NCI-H526 treated with DMSO at 0.1 percent for 48 hours (cell line): Measurements from ENCODE around the gene TMEM141.

Experiments used
- DNase-seq: peaks from one replicate; lab custom pipeline; 2025; lab: John Stamatoyannopoulos, UW

Gene TMEM141

GRCh38 chr9:136814725-136815421 is 23.7 kb downstream of the TMEM141 start:
- DNase-seq, result no peak

- no peak for DNase-seq
Observed at GRCh38 chr9:136815422-136815782, 24.3 kb downstream of the TMEM141 start.

GRCh38 chr9:136820971-136821825 is 30.1 kb downstream of the TMEM141 start:
- DNase-seq, result no peak

DNA sequence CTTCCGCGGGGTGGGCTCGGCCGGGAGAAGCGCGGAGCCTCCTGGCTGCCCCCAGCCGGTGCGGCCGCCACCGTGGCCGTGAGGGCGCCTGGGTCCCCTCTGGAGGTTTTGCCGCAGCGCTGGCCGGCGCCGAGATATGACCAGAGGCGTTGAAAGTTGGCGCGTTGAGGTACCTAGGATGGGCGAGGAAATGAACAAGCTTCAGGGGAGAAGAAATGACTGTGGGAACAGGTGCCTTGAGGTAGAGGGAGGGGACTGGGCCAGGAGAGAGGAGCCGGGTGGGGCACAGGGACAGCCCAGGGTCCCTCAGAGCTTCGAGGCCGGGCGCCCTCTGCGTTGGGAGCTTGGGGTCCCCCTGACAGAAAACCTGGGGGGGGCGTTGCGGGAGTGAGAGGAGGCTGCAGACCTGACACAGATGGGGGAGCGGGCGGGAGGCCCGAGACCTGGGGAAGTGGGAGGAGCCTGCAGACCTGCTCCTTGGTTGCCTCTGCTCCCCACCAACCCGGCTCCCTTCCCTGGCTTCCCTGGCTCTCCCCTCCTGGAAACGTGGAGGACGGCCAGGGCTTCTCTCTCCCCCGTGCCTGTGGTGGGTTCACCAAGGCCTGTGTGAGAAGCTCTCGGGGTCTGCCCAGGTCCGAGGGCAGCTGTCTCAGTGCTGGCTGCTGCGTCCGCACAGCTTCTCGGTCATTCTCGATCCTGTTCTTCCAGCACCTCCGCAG is 30.8 kb downstream of the TMEM141 start:
- no peak for DNase-seq

- DNase-seq, result peak; percentile 21
Observed at GRCh38 chr9:136823136-136824046, 32.2 kb downstream of the TMEM141 start.

- DNase-seq, result no peak
Observed at GRCh38 chr9:136824496-136825225, 33.5 kb downstream of the TMEM141 start.

GRCh38 chr9:136825295-136826187 is 34.4 kb downstream of the TMEM141 start:
- no peak for DNase-seq

DNA sequence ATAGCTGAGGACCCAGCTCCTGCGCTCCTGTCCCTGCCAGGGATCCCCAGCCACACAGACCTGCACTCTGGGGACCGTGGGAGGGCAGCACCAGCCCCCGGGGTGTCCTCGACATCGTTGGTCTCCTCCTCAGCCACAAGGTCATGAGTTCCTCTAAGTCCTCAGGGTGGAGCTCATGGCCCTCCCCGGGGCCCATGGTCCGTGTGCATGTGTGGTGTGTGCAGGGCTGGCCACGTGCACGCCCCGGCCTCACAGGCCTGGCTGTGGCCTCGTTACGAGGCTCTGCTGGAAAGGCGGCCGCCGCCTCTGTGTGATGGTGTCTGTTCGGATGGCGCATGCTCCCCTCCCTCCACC is 35.0 kb downstream of the TMEM141 start:
- no peak for DNase-seq

DNA sequence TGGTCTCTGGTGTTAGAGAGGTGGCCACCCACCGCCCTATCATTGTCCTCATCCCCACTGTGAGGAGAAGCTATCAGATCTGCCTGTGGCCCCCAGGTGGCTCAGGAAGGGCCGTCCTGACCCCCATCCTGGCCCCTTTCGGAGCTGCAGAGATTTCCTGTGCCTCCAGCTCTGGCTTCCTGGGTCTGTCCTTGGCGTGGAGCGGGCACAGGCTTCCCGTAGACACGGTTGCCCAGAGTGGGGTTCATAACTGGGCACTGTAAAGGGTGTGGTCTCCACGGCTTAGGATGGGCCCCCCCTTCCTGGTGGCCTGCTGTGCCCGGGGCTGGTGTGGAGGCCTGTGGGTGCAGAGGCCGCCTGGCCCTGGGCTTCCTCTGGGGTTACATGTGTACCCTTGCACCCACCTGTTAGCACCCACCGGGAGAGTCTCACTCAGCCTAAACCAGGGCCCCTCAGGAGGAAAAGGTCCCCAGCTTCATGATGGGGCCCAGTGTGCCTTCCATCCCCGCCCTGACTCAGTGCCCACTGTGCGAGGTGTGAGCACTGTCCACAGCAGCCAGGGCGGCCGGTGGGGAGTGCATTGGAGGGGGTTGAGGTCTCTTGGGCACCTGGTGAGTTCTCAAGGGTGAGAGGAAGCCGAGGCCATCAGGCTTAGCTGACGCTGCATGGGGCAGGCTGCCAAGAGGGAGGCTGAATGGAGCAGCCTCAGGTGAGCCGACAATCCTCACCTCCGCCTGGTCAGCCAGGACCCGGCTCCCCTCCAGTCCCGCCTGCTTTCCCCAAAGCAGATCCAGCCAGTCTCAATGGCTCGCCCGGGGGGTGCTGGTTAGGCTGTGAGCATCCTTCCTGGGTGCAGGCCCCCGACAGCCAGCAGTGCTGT is 35.8 kb downstream of the TMEM141 start:
- no peak for DNase-seq

DNA sequence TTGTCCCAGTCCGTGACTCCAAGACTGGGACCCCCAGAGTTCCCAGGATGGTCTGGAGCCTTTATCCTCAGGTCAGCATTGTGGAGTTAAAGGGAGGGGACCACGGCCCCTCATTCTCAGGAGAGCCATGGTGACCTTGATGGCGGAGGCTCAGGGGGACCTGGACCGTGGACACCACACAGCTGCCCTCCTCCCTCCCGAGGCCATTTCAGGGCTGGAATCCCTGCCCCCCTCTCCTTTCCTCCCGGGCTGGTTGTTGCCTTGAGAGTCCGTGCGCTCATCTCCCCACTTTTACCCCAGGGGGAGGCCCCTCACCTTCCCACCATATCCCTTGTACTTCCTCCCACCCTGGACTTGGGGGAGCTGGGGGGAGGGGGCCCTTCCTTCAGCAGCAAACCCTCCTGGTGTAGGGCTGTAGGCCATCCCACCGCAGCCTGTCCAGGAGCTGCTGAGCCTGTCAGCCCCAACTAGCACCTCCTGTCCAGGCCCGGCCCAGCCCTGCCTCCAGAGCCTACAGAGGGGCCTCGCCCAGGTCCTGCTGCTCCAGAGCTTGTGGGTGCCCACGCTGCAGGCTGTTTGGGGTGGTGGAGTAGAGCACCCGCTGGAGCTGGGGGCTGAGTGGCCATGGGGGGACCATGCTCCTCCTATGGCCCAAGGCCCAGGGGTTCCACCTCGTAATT is 36.8 kb downstream of the TMEM141 start:
- DNase-seq, result no peak

- DNase-seq, result no peak
Observed at GRCh38 chr9:136828474-136829140, 37.5 kb downstream of the TMEM141 start.

DNA sequence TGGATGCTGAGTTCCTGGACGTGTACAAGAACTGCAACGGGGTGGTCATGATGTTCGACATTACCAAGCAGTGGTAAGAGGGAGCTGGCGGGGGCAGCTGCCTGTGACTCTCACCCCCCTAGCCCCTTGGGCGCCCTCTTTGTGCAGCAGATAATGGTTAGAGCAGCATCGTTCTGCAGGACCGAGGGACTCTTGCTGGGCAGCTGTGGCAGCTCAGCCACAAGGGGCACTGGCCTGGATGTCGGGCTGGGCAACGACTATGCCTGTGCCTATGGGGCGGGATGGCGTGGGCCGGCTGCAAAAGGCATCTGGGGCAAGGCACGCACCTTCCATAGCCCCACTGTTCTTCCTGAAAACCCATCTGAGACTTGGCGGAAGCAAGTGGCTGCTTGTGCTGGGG is 38.3 kb downstream of the TMEM141 start:
- DNase-seq, result no peak

- no peak for DNase-seq
Observed at GRCh38 chr9:136829981-136830885, 39.1 kb downstream of the TMEM141 start.

- DNase-seq, result no peak
Observed at GRCh38 chr9:136831002-136831719, 40.0 kb downstream of the TMEM141 start.

DNA sequence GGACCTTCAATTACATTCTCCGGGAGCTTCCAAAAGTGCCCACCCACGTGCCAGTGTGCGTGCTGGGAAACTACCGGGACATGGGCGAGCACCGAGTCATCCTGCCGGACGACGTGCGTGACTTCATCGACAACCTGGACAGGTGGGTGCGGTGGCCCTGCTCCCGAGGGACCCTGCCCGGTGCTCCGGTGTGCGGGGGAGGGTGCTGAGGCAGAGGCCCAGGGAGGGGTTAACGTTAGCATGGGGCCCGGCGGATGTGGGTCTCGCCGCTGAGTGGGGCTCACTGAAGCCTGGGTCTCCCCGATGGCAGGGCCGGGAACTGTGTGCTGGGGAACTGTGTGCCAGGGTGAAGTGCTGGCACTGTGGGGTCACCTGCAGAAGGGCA is 40.6 kb downstream of the TMEM141 start:
- no peak for DNase-seq

GRCh38 chr9:136832581-136832980 is 41.4 kb downstream of the TMEM141 start:
- DNase-seq, result no peak
